GM19238 (cell line): Measurements from ENCODE around the gene TESK2.
"Not testable (repeated sequence)": the region's sequence is repeated elsewhere in the genome, so short reads cannot be mapped to it uniquely, and the experiment has no call there.

Source experiments
- DNase-seq: peaks from one replicate; pipeline ENCODE4 v3.0.0; 2011; ENCODE audit warnings: low spot score; ENCODE audit not compliant: insufficient read length

Gene TESK2, protein sequence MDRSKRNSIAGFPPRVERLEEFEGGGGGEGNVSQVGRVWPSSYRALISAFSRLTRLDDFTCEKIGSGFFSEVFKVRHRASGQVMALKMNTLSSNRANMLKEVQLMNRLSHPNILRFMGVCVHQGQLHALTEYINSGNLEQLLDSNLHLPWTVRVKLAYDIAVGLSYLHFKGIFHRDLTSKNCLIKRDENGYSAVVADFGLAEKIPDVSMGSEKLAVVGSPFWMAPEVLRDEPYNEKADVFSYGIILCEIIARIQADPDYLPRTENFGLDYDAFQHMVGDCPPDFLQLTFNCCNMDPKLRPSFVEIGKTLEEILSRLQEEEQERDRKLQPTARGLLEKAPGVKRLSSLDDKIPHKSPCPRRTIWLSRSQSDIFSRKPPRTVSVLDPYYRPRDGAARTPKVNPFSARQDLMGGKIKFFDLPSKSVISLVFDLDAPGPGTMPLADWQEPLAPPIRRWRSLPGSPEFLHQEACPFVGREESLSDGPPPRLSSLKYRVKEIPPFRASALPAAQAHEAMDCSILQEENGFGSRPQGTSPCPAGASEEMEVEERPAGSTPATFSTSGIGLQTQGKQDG

DNA sequence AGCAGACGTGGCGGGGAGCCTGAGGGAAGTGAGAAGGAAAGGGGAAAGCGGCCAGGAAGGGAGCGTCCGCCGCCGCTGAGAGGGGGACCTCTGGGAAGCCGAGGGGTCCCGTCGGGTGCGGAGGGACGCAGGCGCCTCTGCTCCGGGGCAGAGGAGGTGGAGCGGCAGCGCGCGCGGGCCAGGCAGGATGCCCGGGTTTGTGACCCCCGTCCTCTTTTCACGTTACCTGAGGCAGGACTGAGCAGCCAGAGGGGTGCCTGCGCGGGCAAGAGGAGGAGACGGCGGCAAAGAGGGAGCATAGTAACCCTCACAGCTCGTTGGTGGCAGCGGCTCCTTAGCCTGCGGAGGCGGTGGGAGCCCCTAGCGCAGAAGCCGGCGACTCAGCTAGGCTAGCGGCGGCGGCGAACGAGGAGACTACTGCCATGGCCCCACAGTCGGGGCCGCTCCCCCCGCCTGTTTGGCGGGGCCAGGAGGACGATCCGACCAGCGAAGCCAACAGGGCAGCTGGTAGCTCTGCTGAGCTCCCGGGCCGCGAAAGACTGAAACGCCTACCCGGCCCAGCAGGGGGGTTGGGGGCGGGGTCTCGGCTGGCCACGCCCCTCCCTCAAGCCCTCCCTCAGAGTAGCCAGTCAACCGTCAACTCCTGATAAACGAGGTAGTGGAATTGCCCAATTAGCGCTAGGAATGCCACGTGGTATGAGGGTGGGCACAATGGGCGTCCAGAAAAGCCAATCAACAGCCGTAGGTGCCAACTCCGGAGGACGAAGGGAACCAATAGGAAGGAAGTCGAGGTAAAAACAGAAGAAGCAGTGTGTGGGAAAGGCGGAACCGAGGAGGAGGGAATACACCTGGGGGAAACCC lies at the start of gene TESK2:
TESK2 (minus strand) TSS at position 538 of the 861 bp plus-strand sequence. CDS start 33,378 bp downstream, outside the sequence.
- DNase-seq: peak; percentile 94

DNA sequence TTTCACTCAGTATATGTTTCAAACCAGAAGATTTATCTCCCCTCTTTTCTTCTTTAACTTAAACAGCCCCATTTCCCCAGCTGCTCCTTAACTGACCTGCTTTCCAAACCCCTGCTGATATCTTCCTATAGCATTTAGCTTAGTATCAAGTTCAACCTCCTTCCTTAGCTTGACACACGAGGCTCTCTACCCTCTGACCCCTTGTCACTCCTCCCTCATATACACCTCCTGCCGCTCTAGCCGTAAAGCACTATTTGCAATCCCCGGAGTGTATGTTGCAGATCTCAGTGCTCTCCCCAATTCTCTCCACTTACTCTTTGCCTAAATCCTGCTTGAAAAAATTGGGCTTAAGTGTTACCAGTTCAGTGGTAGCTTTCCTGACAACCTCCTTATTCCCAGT lies 45.9 kb upstream of the TESK2 start:
- no peak for DNase-seq

DNA sequence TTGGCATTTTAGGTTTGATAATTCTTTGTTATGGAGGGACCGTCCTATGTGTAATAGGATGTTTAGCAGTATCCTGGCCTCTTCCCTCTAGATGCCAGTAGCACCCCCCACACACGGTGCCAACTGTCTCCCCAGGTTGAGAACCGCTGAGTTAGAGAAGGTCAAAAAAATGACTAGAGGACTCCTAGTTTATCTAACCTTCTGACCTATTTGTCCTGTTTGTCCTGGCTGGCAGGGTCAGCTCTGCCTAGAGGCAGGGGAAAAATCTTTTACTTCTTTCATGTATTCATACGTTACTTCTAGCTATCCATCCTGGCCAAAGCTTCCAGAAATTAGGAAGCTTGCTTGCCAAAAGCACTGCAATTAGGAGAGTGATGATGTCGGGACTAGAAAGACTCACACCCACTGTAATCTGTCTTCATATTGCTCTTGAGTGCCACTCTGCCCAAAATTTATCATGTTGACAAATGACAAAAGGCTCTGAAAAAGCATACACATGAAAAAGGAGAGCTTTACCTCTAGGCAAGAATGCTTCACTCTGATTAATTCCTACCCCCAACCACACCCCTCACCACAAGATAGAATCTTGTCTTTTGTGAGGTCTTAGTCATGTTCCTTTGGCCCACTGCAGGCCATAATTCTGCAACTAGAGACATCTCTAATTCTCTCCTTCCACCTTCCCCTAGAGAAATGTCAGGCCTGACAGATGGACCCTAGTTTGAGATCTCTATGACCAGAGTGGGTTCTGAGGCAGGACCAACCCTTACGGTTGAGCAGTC lies 45.2 kb upstream of the TESK2 start:
- no peak for DNase-seq

DNA sequence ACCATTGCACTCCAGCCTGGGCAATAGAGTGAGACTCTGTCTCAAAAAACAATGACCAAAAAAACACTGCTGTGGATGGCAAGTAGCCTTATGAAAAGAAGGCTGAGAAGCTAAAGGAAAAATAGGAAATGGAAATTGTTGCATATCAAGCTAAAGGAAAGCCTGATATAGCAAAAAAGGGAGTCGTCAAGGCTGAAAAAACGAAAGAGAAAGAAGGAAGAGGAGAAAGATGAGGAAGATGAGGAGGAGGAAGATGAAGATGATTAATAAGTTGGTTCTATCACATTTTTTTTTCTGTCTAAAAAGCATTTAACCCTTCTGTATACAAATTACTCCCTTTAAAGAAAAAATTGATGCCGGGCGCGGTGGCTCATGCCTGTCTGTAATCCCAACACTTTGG lies 40.9 kb upstream of the TESK2 start:
- DNase-seq: no peak

DNA sequence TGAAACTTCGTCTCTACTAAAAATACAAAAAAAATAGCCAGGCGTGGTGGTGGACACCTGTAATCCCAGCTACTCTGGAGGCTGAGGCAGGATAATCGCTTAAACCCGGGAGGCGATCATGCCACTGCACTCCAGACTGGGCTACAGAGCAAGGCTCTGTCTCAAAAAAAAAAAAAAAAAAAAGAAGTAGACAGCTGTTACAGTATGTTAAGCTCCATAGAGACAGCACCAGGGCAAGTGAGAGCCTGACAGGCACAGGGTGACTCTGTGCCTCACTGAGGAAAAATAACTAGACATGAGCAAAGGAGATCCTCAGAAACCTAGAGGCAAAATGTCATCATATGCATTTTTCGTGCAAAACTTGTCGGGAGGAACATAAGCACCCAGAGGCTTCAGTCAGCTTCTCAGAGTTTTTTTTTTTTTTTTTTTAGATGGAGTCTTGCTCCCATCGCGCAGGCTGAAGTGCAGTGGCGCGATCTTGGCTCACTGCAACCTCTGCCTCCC lies 39.7 kb upstream of the TESK2 start:
- no peak for DNase-seq

DNA sequence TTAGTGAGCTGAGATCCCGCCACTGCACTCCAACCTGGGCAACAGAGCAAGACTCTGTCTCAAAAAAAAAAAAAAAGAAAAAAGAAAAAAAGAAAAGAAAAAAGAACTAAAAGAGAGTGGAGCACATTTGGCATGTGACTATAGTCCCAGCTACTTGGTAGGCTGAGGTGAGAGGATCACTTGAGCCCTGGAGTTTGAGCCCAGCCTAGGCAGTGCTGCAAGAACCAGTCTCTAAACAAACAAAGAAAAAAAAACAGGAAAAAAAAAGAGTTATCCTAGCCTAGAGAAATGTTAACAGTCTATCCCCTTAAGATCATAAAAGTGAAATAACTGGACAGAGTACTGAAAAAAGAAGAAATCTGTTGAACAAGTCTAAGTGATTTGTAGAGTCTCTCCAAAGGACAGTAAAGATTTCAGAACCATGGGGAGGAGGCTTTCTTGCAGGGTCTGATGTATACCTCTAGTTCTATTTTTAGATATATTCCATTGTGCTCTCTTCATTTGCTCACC lies 35.2 kb upstream of the TESK2 start:
- DNase-seq: no peak

DNA sequence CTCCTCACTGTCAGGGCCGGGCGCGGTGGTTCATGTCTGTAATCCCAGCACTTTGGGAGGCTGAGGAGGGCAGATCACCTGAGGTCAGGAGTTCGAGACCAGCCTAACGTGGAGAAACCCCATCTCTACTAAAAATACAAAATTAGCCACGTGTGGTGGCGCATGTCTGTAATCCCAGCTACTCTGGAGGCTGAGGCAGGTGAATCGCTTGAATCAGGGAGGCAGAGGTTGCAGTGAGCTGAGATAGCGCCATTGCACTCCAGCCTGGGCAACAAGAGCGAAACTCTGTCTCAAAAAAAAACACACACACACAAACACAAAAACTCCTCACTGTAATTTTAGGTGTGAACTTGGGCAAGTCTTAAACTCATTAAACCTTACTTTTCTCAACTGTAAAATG lies 33.0 kb upstream of the TESK2 start:
- not testable (repeated sequence) for DNase-seq

DNA sequence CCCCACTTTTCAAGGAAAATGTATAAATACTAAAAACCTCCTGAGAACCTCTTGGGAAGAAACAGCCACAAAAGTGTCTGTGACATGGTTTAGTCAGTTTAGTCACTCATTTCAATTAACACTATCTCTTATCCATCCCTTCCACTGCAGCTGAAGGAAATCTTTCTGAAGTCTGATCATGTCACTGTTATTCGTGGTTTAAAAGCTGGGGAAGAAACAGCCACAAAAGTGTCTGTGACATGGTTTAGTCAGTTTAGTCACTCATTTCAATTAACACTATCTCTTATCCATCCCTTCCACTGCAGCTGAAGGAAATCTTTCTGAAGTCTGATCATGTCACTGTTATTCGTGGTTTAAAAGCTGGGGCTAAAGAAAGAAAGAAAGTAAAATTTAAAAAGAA lies 32.6 kb upstream of the TESK2 start:
- DNase-seq: not testable (repeated sequence)

DNA sequence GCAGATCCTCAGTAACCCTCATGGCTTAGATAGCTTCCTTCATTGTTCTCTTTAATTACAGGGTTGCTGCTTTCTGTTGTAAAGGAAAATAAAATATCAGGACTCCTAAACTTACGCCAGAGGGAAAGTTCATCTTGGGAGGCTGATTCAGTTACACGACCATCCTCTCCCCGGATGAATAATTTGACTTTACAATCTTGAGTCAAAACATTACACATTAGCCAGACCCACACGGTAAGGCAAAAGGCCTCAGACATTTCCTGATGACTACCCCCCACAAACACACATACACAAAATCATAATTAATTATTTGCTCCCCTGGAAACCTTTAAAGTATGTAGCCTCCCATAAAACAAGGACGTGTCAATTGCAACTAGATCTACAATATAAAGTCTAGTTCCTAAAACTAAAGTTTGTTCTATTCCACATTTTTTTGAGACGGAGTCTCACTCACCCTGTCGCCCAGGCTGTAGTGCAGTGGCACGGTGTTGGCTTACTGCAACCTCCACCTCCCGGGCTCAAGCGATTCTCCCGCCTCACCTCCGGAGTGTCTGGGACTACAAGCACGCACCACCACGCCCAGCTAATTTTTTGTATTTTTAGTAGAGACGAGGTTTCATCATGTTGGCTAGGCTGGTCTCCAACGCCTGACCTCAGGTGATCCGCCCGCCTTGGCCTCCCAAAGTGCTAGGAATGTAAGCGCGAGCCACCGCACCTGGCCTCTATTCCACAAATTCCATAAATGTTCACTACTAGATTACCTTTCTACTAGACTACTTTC lies 31.6 kb upstream of the TESK2 start:
- DNase-seq: no peak

DNA sequence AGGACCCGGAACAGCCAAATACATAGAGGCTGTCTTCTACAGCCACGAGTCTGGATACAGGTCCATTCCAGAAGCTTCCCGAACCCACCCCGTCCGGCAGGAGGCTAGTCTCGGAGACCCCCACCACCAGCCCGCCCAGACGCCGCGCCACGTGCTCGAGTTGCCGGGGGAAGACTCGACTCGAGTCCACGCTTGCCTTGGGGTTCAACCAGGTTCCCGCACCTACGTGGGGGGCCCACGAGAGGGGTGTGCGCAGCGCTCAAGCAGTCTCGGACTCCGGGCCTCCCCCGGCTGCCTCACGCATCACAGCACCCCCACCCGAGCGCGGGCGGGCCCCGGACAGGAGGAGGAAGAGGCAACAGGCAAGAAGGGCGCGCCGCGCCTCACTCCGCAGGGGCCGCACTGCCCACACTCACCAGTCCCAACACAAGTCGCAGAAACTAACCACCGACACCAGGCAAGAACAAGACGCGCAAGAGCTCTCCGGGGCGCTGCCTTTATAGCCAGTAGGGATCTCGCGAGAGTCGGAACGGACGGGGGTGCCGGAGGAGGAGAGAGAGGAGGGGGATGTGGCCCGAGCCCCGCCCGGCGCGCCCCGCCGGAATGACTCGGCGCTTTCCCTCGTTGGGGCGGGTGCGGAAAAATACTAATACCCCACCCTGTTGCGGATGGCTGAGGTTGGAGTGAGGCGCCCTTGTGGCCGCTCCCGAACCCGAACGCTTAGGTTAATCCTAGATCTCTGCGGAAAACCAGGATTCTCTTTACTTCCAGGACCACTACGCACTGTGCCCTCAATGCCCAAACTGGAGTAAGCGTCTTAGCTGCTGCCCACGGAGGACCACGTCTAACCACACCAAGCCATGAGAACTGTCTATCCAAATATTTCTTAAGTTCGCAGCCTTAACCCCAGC lies 30.7 kb upstream of the TESK2 start, which contains the start of gene PRDX1:
PRDX1 (minus strand) TSS at position 472 of the 911 bp plus-strand sequence. CDS start 2,841 bp downstream, outside the sequence.
- peak; percentile 83 for DNase-seq

DNA sequence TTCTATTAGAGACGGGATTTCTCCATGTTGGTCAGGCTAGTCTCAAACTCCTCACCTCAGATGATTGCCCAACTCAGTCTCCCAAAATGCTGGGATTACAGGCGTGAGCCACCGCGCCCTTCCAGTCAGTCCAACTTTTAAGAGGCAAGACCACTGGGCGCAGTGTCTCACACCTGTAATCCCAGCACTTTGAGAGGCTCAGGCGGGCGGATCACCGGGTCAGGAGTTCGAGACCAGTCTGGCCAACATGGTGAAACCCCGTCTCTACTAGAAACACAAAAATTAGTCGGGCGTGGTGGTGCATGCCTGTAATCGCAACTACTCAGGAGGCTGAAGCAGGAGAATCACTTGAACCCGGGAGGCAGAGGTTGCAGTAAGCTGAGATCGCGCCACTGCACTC lies 28.8 kb upstream of the TESK2 start:
- DNase-seq: not testable (repeated sequence)

DNA sequence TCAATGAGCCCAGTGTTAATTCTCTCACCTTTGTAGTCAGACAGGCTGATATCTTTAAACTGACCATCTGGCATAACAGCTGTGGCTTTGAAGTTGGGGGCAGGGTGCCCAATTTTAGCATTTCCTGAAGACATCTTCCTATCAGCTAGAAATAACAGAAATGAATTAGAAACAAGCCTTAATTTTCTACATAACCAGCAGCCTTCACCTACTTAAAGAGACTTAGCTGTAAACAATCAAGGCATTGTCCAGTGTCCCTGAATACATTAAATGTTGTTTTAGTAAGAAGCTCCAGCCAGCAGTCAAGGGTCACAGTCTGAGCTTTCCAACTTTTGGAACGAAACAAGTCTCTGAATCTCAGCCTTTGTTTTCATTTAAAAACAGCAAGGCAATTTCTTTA lies 27.9 kb upstream of the TESK2 start:
- DNase-seq: no peak

DNA sequence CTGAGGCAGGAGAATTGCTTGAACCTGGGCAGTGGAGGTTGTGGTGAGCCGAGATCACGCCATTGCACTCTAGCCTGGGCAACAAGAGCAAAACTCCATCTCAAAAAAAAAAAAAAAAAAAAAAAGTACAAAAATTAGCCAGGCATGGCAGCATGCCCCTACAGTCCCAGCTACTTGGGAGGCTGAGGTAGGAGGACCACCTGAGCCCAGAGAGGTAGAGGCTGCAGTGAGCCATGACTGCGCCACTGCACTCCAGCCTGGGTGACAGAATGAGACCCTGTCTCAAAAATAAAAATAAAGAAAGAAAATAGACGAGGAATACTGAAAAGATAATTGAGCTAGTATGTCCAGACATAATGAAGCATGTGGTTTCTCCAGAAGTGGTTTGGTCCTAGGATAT lies 27.4 kb upstream of the TESK2 start:
- DNase-seq: not testable (repeated sequence)

DNA sequence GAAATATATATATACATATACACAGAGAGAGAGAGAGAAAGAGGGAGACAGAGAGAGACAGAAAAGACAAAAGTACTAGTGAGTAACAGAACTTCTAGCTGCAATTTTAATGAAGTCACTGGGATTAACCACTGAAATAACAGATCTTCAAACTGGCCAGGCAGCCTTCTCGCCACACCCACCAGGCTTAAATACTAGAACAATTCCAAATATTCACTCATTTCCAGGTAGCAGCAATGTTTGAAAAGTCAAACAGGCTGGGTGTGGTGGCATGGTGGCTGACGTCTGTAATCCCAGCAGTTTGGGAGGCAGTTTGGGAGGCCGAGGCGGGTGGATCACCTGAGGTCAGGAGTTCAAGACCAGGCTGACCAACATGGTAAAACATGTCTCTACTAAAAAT lies 25.5 kb upstream of the TESK2 start:
- no peak for DNase-seq

DNA sequence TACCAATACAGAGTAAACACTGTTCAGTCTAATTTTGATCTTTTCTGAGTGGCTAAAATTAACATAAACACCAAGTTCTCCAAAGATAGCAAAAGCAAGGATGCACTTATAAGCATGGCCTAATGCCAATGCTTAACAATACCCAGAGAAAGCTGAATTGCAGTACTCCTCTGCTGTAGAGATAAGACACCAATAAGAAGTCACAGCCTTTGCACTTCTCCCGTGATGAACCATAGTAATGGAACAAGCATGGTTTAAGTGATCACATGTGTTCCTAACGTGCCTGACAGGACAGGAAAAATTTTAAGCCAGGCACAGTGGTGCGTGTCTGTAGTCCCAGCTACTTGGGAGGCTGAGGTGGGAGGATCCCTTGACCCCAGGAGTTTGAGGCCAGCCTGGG lies 25.1 kb upstream of the TESK2 start:
- DNase-seq: no peak

DNA sequence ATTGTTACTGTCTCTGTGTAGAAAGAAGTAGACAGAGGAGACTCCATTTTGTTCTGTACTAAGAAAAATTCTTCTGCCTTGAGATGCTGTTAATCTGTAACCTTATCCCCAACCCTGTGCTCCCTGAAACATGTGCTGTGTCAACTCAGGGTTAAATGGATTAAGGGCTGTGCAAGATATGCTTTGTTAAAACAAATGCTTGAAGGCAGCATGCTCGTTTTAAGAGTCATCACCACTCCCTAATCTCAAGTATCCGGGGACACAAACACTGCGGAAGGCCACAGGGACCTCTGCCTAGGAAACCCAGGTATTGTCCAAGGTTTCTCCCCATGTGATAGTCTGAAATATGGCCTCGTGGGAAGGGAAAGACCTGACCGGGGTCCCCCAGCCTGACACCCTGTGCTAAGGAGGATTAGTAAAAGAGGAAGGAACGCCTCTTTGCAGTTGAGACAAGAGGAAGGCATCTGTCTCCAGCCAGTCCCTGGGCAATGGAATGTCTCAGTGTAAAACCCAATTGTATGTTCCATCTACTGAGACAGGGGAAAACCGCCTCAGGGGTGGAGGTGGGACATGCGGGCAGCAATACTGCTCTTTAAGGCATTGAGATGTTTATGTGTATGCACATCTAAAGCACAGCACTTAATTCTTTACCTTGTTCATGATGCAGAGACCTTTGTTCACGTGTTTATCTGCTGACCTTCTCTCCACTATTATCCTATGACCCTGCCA lies 22.7 kb upstream of the TESK2 start:
- not testable (repeated sequence) for DNase-seq

DNA sequence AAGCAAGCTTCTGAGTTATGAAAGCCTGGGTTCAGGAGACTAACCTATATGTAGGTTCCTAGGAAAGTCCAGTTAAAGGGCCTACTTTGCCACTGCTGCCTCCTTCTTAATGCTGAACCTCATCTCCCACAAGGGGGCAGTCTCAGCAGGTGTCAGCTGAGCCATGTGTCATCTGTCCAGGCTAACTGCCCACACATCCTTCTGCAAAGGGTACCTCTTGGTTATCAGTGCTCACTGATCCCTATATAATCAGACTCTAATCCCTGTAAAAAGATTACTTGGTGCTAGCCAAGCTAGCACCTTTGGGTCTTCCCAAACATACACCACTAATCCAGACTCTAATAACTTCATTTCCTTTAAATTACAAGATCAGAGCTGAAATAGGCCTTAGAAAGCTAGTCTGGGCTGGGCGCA lies 21.7 kb upstream of the TESK2 start:
- DNase-seq: no peak

DNA sequence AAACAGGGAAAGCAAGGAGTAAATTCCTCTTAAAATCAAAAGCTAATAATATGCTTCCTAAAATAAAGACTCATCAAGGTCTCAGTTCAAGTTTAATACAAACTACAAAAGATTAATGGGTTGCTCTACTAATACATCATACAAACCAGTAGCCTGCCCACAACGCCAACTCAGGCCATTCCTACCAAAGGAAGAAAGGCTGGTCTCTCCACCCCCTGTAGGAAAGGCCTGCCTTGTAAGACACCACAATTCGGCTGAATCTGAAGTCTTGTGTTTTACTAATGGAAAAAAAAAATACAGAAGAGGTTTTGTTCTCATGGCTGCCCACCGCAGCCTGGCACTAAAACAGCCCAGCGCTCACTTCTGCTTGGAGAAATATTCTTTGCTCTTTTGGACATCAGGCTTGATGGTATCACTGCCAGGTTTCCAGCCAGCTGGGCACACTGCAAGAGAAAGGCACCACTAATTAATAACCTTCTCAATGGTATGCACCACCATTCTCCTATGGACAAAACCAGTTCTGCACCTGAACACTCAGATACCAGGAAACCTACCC lies 20.1 kb upstream of the TESK2 start:
- DNase-seq: no peak
